GM19372 (cell line): Measurements from ENCODE around the gene RAB3C.
"Not testable (repeated sequence)": the region's sequence is repeated elsewhere in the genome, so short reads cannot be mapped to it uniquely, and the experiment has no call there.

Source experiments
- ATAC-seq: cut with Tn5 transposase; IDR thresholded peaks from one replicate; pipeline ENCODE4 v1.9.1; 2021; ENCODE audit warnings: mild to moderate bottlenecking, low read depth, moderate library complexity; ENCODE audit not compliant: unreplicated experiment

RAB3C gene

DNA sequence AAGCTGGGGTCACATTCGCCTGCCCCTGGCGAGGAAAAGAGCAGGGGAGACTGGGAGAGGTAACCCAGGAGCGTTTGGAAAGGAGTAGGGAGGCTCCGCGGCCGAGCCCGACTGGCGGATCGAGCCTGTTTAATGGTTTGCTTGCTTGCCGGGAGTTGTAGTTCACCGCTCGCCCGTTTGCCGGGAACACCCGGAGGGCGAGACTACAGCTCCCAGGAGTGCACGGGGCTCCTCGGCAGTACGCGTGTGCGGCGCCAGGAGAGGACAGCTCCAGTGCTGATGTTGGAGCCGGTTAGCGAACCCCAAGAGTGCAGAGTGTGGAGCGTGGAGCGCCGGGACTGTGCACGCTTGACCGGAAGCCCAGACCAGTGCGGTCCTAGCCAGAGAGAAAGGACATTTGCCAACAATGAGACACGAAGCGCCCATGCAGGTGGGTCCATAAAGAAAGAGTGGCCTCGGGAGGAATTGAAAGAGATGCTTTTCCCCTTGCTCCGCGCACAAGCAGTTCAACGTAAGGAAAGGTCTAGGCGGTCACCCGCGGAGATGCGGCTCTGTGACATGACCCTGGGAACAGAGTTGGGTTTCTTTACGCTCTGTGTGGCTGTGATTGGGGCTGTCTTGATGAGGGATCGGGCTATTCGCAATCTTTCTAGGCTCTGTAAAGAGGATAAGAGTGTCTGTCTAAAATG is at the start of gene RAB3C:
TSS of gene RAB3C (plus strand) at position 273 of the 689 bp plus-strand sequence. CDS start at position 407, 134 bp downstream.
- ATAC-seq, result peak; percentile 100

DNA sequence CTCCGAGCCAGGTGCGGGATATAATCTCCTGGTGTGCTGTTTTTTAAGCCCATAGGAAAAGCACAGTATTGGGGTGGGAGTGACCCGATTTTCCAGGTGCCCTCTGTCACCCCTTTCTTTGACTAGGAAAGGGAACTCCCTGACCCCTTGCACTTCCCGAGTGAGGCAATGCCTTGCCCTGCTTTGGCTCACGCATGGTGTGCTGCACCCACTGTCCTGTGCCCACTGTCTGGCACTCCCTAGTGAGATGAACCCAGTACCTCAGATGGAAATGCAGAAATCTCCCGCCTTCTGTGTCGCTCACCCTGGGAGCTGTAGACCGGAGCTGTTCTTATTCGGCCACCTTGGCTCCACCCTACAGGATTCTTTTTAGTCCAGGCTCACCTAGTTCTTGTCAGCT is 40.9 kb upstream of the RAB3C start:
- ATAC-seq, result not testable (repeated sequence)

- no peak for ATAC-seq
Measured at GRCh38 chr5:58542709-58543108, 40.2 kb upstream of the RAB3C start.

DNA sequence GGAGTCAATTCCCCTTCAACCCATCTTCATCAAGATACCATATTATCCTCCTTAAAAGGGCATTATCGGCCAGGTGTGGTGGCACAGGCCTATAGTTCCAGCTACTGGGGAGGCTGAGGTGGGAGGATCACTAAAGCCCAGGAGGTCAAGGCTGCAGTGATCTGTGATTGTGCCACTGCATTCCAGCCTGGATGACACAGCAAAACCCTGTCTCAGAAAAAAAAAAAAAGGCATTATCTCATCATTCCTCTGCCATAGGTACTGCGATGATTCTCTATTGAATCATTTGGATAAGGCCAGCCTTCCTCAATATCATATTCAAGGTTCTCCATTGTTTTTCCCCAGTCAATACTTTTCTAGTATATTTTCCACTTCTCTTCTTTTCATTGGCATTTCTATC is 39.2 kb upstream of the RAB3C start:
- ATAC-seq, result no peak

DNA sequence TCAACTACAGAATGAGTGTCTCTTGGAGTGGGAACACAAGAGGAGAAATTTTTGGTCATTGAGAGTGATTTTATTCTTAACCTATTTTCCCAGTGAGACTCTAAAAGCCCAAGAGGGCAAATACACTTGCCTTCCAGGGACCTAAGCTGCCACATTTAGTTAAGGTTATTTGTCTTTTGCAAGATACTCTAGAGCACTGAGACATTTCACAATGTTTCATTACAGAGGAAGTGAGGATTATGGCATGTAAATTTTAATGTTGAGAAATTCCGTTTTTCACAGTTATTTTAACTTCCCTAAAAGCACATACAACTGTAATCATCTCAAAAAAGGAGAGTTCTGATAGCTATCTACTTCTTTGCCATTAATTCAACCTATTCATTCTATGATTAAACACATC is 38.7 kb upstream of the RAB3C start:
- no peak for ATAC-seq

GRCh38 chr5:58544926-58545325 is 37.9 kb upstream of the RAB3C start:
- no peak for ATAC-seq

GRCh38 chr5:58545912-58546311 is 37.0 kb upstream of the RAB3C start:
- ATAC-seq, result peak; percentile 86

GRCh38 chr5:58548068-58548467 is 34.8 kb upstream of the RAB3C start:
- ATAC-seq, result no peak

- ATAC-seq, result no peak
Measured at GRCh38 chr5:58551492-58551891, 31.4 kb upstream of the RAB3C start.

DNA sequence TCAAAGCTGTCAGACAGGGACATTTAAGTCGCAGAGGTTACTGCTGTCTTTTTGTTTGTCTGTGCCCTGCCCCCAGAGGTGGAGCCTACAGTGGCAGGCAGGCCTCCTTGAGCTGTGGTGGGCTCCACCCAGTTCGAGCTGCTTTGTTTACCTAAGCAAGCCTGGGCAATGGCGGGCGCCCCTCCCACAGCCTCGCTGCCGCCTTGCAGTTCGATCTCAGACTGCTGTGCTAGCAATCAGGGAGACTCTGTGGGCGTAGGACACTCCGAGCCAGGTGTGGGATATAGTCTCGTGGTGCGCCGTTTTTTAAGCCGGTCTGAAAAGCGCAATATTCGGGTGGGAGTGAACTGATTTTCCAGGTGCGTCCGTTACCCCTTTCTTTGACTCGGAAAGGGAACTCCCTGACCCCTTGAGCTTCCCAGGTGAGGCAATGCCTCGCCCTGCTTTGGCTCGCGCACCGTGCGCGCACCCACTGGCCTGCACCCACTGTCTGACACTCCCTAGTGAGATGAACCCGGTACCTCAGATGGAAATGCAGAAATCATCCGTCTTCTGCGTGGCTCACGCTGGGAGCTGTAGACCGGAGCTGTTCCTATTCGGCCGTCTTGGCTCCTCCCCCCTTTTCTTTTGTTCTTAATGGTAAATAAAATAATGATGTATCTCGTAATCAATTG is 25.1 kb upstream of the RAB3C start:
- not testable (repeated sequence) for ATAC-seq

DNA sequence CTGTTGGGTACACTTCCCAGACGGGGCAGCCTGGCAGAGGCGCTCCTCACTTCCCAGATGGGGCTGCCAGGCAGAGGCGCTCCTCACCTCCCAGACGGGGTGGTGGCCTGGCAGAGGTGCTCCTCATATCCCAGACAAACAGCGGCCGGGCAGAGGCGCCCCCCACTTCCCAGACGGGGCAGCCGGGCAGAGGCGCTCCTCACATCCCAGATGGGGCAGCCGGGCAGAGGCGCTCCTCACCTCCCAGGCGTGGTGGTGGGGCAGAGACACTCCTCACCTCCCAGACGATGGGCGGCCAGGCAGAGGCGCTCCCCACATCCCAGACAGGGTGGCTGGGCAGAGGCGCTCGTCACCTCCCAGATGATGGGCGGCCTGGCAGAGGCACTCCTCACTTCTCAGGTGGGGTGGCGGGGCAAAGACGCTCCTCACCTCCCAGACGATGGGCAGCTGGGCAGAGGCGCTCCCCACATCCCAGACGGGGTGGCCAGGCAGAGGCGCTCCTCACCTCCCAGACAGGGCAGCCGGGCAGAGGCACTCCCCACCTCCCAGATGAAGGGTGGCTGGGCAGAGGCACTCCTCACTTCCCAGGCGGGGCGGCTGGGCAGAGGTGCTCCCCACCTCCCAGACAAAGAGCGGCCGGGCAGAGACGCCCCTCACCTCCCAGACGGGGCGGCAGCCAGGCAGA is 19.7 kb upstream of the RAB3C start:
- not testable (repeated sequence) for ATAC-seq

- ATAC-seq, result not testable (repeated sequence)
Measured at GRCh38 chr5:58564043-58564832, 18.6 kb upstream of the RAB3C start.

- no peak for ATAC-seq
Measured at GRCh38 chr5:58565033-58565432, 17.8 kb upstream of the RAB3C start.

GRCh38 chr5:58571501-58571900 is 11.4 kb upstream of the RAB3C start:
- no peak for ATAC-seq

DNA sequence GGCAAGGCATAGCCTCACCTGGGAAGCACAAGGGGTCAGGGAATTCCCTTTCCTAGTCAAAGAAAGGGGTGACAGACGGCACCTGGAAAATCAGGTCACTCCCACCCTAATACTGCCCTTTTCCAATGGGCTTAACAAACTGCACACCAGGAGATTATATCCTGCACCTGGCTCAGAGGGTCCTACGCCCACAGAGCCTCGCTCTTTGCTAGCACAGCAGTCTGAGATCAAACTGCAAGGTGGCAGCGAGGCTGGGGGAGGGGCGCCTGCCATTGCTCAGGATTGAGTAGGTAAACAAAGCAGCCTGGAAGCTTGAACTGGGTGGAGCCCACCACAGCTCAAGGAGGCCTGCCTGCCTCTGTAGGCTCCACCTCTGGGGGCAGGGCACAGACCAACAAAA is 9.9 kb upstream of the RAB3C start:
- not testable (repeated sequence) for ATAC-seq

DNA sequence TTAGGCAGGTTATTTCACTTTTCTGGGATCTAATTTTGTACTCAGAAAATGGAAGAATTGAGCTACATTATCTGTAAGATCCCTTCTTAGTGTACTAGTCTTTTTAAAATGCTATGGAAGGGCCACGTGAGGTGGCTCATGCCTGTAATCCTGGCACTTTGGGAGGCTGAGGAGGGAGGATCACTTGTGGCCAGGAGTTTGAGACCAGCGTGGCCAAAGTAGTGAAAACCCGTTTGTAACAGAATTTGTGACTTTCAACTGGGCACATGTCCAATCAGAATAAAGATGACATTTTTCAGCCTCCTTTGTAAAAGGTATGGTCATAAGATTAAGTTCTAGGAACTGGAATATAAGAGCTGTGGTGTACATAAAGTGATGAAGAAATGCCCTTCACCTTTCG is 3.1 kb upstream of the RAB3C start:
- ATAC-seq, result no peak

DNA sequence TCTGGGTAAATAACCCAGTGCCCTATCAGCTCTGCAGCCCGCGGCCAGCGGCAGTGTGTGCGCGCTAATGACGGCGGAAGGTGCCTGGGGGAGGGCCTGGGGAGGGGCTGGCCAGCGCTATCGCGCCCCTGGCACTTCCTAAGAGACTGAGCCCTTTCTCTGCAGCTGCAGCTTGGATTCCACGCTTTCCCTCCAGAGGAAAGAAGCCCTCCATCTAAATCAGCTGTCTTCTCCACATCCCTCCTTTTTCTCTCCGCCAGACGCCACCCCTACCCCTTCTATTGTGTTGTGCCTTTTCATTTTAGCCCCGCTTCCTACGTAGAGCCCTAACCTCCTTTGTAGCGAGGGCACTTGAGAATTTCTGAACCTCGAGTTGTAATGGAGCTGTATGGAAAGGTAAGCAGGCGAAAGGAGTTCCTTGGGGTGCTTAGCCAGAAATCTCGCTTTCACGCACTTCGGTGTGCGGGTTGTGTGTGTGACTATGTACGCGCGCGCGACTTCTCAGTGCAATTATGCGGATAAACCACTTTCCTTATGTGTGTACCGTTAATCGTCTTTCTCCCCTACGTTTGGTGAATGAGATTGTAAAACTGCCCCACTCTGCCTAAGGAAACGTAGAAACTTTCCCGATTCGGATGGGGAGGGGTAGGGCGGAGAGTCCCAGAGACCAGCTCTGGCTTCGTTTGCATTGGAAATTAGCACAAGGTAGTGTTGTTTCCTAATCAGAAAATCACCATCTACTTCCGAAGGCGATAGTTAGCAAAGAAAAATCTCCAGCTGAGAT is 664 bp upstream of the RAB3C start:
- peak; percentile 22 for ATAC-seq

DNA sequence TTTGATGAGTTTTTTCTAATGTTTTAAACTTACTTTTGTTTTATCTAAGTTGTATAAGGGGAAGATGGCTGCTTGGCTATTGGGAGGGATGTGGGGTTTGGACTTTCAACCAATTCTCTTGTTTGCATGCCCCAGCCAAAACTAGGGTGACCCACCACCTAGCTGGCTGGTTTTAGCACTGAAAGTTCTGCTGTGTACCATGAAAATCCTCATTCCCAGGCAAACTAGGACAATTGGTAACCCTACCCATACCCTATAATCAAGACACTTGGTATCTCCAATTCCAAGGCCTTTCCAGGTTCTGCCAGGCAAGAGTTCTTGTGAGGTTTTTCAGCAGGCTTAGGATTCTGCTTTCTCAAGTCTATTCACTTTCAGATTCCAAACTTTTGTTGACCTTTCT is 13.1 kb downstream of the RAB3C start:
- no peak for ATAC-seq

DNA sequence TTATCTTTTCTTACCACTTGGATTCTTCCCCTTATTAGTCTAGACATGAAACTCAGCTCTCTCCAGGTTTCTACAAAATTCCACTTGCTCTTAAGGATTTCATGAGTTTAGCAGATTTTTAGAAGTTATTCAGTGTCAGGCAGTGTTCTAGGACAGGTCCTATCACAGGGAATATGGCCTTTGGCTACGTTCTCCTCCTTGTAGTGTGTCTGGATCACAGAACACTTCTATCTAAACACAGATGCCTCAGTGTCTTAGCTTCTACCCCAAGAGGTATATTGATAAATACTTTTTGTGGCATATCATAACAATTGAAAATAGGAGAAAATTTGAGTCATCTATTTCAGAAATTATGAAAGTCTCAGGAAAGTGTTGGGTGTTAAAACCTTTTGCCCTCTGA is 15.6 kb downstream of the RAB3C start:
- no peak for ATAC-seq

GRCh38 chr5:58599217-58599616 is 16.3 kb downstream of the RAB3C start:
- no peak for ATAC-seq
